D341Med (cell line): ENCODE results near the gene EPB41L2.

Experiments used
- DNase-seq: peaks from one replicate; pipeline ENCODE4 v3.0.0; 2012; ENCODE audit warnings: low spot score

Gene EPB41L2

DNA sequence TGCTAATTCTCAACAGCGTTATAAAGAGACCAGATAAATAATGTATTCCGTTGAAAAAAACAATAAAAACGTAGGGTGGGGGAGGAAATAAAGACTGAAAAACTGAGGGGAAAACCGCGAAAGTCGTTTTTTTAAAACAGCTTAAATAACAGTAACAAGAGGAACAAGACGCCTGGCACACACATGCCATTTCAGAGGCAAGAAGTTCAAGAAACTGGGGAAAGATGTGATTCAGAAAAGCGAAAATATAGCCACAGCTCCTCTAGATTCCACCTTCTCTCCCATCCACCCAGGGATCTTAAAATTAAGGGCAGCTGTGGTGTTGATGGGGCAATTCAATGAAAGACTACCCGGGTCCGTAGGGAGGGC is 1.3 kb downstream of the EPB41L2 start:
- DNase-seq: no peak

DNA sequence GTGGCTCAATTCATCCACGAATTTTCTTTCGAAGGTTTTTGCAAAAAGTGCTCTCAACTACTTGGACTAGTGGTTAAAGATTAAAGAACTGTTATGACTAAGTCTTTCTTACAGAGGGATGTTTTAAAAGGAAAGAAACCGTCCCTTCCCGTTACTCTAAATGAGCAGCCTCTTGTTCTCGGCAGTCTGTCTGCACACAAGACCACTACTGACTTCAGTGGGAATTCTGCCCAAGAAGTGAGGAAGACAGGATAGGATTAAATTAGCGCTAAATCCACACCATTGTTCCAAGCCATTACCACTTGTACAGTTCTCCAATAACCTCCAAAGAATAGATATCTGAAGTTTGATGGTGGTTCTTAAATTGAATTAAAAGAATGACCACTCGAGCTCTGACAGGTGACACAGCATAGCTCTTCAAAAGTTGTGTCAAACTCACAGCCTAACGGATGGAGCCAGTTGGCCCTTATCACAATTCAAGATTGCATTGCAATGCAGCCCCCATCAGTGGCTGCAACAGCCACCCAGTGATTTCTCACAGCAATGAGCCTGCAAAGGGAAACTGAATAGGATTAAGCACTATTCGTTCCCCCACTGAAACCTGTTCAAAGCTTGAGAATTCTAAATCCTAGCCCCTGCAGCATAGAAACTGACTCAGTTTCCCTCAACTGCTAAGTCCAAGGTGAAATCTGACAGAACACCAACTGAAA is 1.8 kb downstream of the EPB41L2 start:
- no peak for DNase-seq

DNA sequence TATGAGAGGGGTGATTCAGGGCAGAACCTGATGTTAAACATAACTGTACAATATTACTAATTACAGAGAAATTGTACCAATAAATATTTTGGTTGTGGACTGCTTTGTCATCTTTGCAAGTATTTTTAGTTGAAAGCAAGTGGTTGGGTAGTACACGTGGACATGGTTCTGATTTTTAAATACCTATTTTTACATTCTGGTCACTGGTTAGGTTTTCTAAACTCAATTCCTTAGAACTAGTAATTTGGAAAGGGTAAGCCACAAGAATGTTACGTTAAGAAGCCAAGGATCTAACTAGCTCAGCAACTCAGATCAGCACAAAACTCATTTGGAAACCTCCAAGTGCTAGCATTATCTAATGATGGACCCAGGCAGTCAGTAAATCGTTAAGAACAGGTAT is 2.7 kb downstream of the EPB41L2 start:
- DNase-seq: no peak

DNA sequence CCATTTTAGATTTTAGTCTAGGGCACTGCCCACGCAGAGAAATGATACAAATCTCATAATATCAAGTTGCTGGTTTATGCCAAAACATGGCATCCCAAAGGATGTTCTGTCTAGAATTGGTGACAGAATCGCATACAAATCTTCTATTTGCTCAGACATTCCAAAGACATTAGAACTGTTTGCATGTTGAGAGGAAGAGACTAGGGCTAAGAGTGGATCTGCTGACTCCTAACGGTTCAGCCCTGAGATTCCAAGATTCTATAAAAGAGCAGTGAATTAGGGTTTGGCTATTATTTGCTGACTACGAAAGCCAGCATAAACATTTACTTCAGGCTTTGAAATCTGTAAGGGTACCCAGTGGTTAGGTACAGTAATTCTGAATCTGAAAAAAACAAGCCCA is 3.6 kb downstream of the EPB41L2 start:
- no peak for DNase-seq

DNA sequence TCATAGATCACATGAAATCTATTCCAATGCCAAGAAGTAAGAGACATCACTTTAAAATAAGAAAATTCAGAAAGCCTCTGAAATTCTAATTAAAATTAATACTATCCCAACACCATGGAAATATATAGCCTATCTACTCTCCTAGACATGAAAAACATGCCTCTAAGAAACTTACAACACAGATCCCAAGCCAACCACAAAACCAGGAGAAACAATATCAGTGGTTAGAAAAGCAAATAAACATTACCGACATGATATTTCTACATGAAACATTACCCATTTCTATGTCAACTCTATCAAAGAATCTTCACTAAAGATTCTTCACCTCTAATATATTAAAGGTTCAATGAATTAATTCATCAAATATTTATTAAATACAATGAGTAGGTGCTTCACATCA is 4.8 kb downstream of the EPB41L2 start:
- DNase-seq: no peak

DNA sequence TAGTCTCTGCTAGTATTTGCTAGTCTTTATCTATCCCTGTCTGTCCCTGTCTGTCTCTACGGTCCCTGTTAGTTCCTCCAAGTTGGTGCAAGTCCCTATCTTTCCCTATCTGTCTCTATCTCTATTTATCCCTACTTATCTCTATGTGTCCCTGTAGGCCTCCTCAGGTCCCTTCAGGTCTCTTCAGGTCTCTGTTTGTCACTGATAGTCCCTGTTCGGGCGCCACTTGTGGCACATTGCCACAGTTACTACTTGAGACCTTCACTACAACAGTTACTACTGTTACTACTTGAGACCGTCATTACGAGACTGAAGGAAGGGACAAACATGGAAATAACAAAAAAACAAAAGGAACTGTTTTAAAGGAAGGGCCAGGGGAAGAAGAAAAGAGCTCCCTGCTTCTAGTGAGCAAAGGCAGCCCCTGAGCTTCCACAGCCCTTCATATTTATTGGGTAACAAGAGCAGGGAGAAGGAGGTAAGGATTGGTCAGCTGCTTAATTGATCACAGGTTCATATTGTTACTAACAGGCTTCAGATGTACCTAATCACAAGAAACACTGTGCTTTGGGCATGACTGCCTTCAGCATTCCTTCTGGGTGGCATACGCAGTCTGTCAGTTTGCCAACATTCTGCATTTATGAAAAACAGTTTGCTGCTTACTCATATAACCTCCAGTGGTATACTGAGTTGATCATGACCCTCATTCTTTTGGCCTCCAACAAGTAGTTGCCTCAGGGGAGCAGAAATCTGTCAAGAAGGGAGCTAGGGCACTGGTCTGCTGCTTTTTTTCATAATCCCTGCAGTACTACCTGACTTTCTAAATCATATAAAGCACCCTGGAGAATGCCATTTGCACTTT is 8.4 kb downstream of the EPB41L2 start:
- DNase-seq: no peak

DNA sequence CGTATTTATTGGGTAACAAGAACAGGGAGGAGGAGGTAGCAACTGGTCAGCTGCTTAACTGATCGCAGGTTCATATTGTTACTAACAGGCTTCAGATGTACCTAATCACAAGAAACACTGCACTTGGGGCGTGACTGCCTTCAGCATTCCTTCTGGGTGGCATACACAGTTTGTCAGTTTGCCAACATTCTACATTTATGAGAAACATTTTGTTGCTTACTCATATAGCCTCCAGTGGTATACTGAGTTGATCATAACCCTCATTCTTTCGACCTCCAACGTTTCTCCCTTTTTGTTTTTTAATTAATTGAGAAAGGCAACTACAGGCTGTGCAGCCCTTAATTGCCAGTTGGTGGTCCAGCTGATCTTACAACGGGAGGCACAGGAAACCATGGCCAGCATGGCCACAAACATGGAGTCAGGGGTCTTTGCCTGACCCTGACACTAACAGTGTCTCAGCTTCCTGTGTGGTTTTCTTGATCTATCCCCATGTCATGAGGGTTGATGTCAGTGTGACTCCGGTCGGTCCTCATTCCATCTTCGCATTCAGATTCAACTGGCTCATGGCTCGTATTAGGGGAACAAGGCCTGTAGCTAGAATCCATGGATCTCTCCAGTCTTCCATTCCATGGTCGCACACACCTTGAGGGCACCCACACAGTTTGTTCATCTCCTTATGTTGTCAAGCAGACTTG is 9.4 kb downstream of the EPB41L2 start:
- no peak for DNase-seq

DNA sequence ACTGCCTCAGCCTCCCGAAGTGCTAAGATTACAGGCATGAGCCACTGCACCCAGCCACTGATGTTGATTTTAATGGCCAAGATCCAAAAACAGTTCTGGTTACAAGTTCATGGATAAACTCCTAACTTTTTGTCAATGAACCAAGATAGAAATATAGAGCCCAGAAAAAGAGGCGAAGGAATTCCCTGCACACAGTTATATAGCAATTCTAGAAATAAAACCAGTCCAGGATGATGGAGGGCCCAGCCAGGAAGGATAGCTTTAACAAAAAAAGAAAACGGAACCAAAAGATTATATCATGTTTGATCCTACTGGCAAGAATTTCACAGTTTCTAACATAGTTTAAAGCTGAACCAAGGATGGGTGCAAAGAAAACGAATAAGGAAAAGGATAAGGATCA is 10.9 kb downstream of the EPB41L2 start:
- DNase-seq: no peak

DNA sequence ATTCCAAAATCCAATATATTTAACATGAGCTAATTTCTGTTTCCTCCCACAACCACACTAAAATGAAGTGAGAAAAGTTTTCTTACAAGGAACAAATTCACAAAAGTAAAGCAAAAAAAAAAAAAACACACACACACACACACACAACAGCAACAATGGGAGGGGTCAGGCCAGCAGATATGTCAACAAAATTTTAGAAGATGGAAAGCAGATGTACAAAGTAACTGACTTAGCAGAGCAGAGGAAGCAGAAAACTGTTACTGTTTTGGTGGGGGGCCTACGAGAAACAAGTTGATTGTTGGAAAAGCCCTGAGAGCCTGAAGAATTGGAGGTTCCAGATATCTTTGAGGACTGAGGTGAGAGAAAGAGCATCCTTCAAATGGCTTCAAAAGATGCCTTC is 11.7 kb downstream of the EPB41L2 start:
- DNase-seq: no peak

DNA sequence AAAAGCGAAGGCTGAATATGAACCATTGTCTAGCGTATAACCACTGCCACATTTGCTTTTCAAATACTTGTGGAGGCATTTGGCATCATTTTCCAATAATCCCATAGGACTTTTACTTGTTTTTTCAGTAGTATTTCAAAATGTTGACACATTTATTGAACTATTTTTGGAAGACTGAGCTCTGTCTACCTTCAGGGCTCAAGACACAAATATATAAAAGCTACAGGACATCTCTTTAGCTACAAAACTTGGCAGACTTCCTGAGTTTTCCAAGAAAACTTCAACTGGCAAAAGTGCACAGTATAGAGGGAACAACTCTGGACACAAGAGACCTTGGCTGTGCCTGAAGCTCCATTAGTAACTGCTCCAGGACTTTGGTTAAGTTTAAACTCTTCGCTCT is 13.4 kb downstream of the EPB41L2 start:
- DNase-seq: no peak

DNA sequence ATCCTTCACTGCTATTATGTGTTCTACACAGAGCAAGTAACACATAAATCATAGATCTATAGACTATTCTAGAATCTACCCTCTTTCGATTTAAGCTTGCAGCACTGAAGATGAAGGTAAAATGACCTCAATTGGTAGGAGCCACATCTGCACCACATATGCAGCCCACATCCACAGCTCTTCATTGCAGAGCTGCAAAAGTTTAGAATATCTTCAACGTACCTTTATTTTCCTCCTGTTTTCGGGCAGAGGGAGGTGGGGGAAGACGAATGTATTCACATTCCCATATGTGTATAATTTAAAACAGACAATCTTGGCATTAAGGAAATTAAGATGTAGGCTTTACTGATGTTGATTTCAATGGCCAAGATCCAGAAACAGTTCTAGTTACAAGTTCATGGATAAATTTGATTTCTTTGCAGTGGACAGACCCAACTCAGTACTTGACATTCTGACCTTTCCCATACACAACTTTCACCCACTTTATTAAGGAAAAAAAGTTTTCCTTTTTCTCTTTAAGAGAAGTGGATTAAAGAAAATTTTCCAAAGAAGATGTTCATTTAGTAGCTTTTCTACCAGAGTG is 14.0 kb downstream of the EPB41L2 start:
- no peak for DNase-seq

DNA sequence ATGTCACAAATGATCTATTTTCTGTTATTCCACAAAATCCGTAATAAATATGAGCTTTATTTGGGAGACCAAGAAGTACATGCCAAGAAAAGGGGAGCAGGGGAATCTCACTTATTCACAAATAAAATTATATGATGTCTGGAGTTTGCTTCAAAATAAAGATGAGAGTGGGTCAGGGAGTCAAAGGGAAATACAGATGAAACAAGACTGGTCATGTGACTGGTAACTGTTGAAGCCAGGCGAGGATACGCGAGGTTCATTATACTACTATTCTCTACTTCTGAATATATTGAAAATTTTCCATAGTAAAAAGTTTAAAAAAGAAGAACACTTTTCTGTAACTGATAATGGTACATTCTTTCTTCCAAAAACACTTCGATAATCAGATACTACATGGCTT is 14.6 kb downstream of the EPB41L2 start:
- DNase-seq: no peak

DNA sequence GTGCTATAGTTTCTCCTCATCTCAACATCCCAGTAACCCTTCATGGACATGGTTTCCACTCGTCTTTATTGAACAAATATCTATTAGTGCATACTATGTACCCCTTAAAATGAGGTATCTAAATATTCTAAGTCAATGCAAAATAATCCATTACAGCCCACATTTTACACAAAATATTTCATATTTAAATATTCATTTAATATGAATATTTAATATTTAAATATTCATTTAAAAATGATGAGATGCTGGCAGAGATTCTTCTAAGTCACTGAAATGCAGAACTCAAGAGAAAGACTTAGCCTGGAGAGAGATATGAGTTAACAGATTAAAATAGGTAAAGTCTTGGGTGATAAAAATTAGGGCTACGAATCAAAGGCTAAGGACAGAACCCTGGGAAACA is 17.9 kb downstream of the EPB41L2 start:
- no peak for DNase-seq

DNA sequence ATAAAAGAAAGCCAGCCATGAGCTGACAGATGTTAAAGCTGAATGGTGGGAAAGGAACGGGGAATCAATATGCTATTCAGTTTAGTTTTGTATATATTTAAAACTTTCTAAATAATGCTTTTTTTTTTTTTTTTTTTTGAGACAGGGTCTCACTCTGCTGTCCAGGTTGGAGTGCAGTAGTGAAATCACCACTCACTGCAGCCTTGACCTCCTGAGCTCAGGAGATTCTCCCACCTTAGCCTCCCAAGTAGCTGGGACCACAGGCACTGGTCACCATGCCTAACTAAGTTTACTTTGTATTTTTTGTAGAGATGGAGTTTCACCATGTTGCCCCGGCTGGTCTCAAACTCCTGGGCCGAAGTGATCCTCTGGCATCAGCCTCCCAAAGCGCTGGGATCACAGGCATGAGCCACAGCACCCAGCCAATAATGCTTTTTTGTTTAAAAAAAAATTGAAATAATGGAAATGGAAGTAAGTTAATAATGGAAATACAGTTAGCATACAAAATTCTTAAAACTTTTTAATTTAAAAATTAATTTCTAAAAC is 19.1 kb downstream of the EPB41L2 start:
- DNase-seq: no peak

DNA sequence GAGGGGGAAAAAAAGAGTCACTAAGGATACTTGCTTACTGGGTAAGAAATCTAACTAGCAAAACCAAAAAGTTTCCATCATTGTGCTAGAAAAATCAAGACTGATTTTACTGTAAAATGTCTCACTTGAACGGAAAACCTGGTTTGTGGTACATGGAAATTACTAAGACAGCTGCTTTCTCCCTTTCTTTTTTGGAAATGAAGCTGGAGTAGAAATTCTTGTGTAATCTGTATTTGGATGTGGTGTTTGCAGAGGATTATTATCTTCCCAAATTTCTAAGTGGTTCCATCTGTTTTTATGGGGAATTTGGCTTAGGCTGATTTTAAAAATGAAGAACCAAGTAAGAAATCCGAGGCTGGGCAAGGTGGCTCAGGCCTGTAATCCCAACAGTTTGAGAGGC is 20.4 kb downstream of the EPB41L2 start:
- no peak for DNase-seq

DNA sequence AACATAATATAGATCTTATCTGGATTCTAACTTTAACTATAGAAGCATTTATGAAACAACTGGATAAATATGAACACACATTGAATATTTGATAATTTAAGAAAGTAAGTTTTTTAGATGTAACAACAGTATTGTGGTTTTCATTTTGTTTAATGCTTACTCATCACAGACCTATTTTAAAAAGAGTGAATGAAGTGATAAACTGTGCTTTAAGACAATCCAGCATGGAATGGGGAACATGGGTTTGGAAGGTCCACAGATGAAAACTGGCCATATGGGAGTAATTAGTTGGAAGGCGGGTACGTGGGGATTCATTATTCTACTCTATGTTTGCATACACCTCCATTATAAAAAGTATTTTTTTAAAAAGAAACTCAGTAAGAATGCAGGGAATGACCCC is 21.2 kb downstream of the EPB41L2 start:
- no peak for DNase-seq

DNA sequence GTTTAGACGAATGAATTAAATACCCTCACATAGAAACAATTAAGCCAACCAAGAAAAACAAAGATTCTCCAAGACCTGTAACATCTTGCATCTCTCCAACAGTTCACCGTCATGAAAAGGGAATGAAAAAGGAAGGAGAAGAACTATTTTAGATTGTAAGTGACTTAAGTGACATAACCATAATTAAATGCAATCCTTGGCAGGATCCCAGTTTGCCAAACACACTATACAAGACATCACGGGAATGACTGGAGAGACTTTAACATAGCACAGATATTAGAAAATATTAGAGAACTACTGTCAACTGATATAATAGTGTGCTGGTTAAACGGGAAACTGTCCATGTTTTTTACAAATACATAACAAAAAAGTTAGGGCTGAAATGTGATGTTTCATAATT is 22.2 kb downstream of the EPB41L2 start:
- no peak for DNase-seq

DNA sequence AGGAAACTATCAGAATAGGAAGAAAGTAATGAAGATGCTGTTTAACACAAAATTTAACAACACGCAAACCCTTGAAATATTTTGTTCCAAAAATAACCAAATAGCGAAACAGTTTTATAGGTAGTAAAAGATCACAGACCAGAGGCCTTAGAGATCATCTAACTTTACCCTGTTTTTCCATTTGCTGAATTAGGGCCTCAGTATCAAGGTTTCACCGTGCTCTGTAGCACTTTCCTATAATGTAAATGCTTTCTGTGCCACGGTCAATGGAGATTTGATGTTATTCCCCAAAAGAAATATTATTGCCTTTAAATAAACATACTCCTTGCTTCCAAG is 23.7 kb downstream of the EPB41L2 start:
- DNase-seq: no peak

DNA sequence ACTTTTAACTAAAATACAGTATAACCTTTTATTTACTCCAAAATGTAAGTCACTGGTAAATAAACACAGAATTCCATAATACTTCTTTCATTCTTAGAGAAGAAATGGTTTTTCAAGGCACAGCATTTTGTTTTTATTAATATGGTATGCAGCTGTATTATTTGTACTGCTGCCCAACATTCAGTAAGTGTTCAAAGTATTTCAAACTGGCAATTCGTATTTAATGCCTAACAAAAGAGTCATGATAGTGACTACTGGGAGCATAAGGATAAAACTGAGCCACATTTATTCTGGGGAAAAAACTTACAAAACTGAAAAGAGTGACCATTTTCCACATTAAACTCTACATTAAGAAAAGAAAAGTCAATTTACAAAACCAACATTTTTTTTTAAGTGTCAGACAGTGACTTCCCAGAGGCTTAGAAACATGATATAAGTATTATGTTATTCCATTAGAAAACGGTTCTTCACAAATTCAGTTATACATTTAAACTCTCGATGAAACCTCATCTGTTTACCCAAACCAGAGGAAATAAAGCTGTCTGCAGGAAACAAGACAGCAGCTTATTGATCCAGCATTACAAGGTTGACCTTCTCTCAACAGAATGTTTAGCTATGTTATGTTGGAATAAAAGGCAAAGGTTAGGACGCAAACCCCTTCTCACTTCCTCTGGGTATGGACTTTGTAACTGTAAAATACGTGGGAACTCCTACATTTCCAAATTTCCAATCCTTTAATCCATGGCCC is 24.3 kb downstream of the EPB41L2 start:
- no peak for DNase-seq

DNA sequence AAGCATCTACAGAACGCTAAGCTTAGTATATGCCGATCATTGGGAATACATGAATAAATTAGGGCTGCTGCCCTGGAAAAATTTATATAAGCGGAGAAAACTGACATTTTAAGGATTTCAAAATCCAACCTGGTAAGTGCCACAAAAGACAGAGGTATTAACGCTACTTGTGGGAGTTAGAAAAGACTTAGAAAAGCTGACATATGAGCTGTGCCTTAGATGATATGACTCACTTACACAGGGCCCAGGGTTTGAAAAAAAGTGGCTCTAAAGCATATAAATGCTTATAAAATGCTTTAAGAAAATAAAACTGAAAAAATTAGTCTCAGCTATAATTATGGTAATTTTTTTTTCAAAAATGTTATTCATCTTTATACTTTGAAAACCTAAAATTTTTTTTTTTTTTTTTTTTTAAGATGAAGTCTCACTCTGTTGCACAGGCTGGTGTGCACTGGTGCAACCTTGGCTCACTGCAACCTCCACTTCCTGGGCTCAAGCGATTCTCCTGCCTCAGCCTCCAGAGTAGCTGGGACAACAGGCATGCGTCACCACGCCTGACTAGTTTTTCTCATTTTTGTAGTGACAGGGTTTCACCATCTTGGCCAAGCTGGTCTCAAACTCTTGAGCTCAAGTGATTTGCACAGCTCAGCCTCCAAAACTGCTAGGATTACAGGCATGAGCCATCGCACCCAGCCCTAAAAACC is 25.7 kb downstream of the EPB41L2 start:
- DNase-seq: no peak

DNA sequence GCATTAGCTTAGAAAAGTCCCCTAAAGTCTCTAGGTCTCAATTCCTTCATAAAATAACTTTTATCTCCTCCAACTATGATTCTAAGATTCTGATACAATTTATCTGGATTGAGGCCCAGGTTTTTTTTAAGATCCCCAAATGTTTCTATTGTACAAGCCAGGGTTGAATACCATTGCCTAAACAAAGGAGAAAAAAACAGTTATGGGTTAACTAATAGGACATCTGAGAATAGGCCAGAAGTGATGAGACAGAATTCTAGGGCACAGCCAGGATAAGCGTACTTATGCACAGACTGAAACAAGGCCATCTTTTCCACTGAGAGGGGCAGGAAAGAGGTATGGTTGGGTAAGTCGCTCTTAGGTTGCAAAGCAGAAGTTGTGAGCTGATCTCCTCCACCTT is 26.4 kb downstream of the EPB41L2 start:
- DNase-seq: no peak
